HG03097 (cell line): ENCODE data around the gene ASIC1.

Experiments
- ATAC-seq: cut with Tn5 transposase; IDR thresholded peaks from one replicate; pipeline ENCODE4 v1.9.1; 2021; ENCODE audit not compliant: unreplicated experiment, low FRiP score

ASIC1 gene

DNA sequence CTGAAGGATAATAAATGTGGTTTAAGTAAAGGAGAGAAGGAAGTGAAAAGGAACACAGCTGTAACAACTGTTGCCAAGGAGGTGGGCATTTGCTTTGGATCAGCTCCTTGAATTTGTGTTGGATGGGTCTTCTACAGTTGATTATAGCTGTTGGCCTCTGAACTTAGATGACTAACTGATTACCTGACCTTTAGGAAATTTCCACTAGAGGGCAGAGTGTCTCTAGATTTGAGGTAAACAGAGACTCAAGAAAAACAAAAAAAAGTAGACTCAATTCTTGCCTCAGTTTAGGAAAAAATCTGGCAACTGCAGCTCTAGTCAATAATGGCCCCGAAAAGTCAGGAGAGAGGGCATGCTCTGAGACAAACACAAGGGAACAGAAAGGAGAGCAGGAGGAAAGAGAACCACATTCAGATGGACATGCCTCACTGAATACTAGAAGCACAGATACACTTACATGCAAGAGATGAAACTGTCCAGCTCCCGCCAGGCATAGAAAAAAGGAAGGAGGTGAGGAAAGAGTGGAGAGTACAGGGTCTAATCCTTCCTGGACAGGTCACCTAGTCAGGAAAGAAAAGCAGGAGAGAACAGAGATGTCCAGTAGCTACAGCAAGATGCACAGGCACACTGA lies 75.2 kb downstream of the ASIC1 start:
- ATAC-seq, result no peak
